Embryonic facial prominence (tissue), 1 donor: ENCODE data around the gene TMEM63A.

Experiments used
- DNase-seq: peaks from one replicate; pipeline ENCODE4 v3.0.0-alpha.2; 2016; ENCODE audit errors: extremely low spot score

Gene TMEM63A

GRCh38 chr1:225886159-225887029 lies 4.2 kb upstream of the TMEM63A start:
- no peak for DNase-seq

- no peak for DNase-seq
Measured at GRCh38 chr1:225885336-225885735, 3.2 kb upstream of the TMEM63A start.

GRCh38 chr1:225883616-225884265 lies 1.6 kb upstream of the TMEM63A start:
- DNase-seq: no peak

GRCh38 chr1:225882694-225883615 lies 775 bp upstream of the TMEM63A start:
- no peak for DNase-seq

GRCh38 chr1:225881081-225881958 lies 860 bp downstream of the TMEM63A start:
- DNase-seq: no peak

- no peak for DNase-seq
Measured at GRCh38 chr1:225880636-225881035, 1.5 kb downstream of the TMEM63A start.

GRCh38 chr1:225880222-225880588 lies 2.0 kb downstream of the TMEM63A start:
- DNase-seq: no peak

- DNase-seq: no peak
Measured at GRCh38 chr1:225879521-225880221, 2.5 kb downstream of the TMEM63A start.

GRCh38 chr1:225878282-225878681 lies 3.9 kb downstream of the TMEM63A start:
- no peak for DNase-seq

- DNase-seq: no peak
Measured at GRCh38 chr1:225877580-225877979, 4.6 kb downstream of the TMEM63A start.

GRCh38 chr1:225876900-225877510 lies 5.2 kb downstream of the TMEM63A start:
- DNase-seq: no peak

- no peak for DNase-seq
Measured at GRCh38 chr1:225875044-225875815, 7.0 kb downstream of the TMEM63A start.

- no peak for DNase-seq
Measured at GRCh38 chr1:225874431-225874830, 7.7 kb downstream of the TMEM63A start.

- no peak for DNase-seq
Measured at GRCh38 chr1:225873281-225873850, 8.8 kb downstream of the TMEM63A start.

GRCh38 chr1:225872075-225872430 lies 10.1 kb downstream of the TMEM63A start:
- no peak for DNase-seq

- no peak for DNase-seq
Measured at GRCh38 chr1:225871359-225872074, 10.7 kb downstream of the TMEM63A start.

- no peak for DNase-seq
Measured at GRCh38 chr1:225870911-225871310, 11.3 kb downstream of the TMEM63A start.

GRCh38 chr1:225868631-225869330 lies 13.4 kb downstream of the TMEM63A start:
- DNase-seq: no peak
